ENCODE data around the gene LHPP.

DNA sequence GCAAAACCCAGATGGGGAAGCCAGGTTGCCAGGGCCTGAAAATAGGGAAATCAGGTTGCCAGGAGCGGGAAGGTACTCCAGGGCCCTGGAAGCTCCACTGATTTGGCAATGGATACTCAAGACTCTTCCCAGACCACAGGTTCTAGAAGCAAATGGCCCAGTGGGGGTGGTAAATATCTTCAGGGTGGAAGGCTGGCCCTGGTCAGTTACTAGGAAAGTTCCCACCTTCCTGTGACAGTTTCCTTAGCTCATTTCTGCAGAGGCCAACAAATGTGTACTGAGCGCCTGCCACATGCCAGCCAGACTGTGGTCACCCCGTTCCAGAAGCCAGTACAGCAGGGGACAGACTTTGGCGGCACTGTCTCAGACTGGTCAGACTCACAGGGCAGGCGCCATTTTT, 168.9 kb downstream of the LHPP start:
- TF ChIP-seq, protein P1, sequence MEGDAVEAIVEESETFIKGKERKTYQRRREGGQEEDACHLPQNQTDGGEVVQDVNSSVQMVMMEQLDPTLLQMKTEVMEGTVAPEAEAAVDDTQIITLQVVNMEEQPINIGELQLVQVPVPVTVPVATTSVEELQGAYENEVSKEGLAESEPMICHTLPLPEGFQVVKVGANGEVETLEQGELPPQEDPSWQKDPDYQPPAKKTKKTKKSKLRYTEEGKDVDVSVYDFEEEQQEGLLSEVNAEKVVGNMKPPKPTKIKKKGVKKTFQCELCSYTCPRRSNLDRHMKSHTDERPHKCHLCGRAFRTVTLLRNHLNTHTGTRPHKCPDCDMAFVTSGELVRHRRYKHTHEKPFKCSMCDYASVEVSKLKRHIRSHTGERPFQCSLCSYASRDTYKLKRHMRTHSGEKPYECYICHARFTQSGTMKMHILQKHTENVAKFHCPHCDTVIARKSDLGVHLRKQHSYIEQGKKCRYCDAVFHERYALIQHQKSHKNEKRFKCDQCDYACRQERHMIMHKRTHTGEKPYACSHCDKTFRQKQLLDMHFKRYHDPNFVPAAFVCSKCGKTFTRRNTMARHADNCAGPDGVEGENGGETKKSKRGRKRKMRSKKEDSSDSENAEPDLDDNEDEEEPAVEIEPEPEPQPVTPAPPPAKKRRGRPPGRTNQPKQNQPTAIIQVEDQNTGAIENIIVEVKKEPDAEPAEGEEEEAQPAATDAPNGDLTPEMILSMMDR (IDR thresholded peaks at IDR 0.05), result no peak
- TF ChIP-seq POLR2AphosphoS5 (IDR thresholded peaks at IDR 0.05) (no peak), POLR2A (IDR thresholded peaks at IDR 0.05) (no peak)
